Esophagus (tissue), 2 donors: ENCODE data around the gene UROS. TPM values are rescaled to one million over a fixed set of nuclear protein-coding genes. Genes with fewer than 3 reads are reported as not detected.

Source experiments
- H3K27ac ChIP-seq, 2 donors: one replicate each; pipeline ENCODE4 v1.5.1; 2013; ENCODE audit warnings: low read depth in 2 of 2, mild to moderate bottlenecking in 2 of 2, inconsistent platforms in 1 of 2, low read length in 1 of 2, moderate library complexity in 1 of 2
- H3K27me3 ChIP-seq, 2 donors: one replicate each; pipeline ENCODE4 v1.6.1; 2013; ENCODE audit warnings: low read length in 2 of 2, control low read depth in 1 of 2, mild to moderate bottlenecking in 1 of 2; ENCODE audit not compliant: insufficient read depth in 2 of 2, control insufficient read depth in 1 of 2
- H3K36me3 ChIP-seq, 2 donors: one replicate each; pipeline ENCODE4 v1.6.1; 2013; ENCODE audit warnings: low read length in 1 of 2; ENCODE audit not compliant: control insufficient read depth in 2 of 2, insufficient read depth in 2 of 2
- H3K4me1 ChIP-seq, 2 donors: one replicate each; pipeline ENCODE4 v1.6.1; 2013; ENCODE audit warnings: low read length in 1 of 2; ENCODE audit not compliant: control insufficient read depth in 2 of 2, insufficient read depth in 2 of 2
- H3K4me3 ChIP-seq, 2 donors: one replicate each; pipeline ENCODE4 v1.5.1; 2013; ENCODE audit warnings: low read length in 2 of 2, mild to moderate bottlenecking in 2 of 2, low read depth in 1 of 2, moderate library complexity in 1 of 2
- H3K9me3 ChIP-seq, 2 donors: one replicate each; pipeline ENCODE4 v1.6.1; 2013; ENCODE audit warnings: mild to moderate bottlenecking in 2 of 2, low read depth in 1 of 2, low read length in 1 of 2, moderate library complexity in 1 of 2; ENCODE audit not compliant: control insufficient read depth in 2 of 2, insufficient read depth in 1 of 2
- WGBS, 2 donors: extraction: QIAGEN DNeasy Blood & Tissue Kit; methylation state at CpG; one replicate each; pipeline ENCODE4 v1.1.7; 2013; 5-methylcytosine and 5-hydroxymethylcytosine counted together
- polyA plus RNA-seq, 2 donors: library from polyadenylated mRNA; stranded (reverse); fragments of 200-250 nt; gene quantifications; one replicate each; pipeline ENCODE4 v1.2.3, GENCODE V29; 2013
- donor health status: healthy with polysubstance abuse.
- donor health status: Bipolar disorder and iron deficiency.

The UROS gene
- polyA plus RNA-seq, 2 donors = 16.8 to 23.6 TPM

DNA sequence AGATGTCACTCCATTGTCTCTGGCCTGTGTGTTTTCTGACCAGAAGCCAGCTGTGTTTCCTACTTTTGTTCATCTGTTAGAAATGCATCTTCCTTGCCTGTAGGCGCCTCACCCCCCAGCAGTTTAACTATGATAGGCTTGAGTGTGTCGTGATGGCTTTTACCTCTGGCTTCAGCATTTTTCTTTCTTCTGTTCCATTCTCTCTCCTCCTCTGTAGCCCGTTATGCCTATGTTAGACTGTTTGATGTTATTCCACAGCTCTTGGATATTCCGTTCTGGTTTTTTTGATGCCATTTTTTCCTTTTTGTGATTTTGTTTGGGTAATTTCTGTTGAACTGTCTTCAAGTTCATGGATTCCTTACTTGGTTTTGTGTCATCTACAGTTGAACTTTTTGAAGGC is 65.3 kb downstream of the UROS start:
- no peak overlapping the region for H3K4me3 ChIP-seq
- WGBS, 2 donors = 93 to 94% methylated on average over 4 of the region's 4 CpGs
- no peaks in the 10 kb centered on the region for H3K4me1 ChIP-seq
- H3K36me3 ChIP-seq = peaks cover 0 to 19% of the 10 kb centered on the region in 2 donors
- no peak overlapping the region for H3K27ac ChIP-seq
- H3K27me3 ChIP-seq = no peaks in the 10 kb centered on the region
- H3K9me3 ChIP-seq = no peaks in the 10 kb centered on the region

DNA sequence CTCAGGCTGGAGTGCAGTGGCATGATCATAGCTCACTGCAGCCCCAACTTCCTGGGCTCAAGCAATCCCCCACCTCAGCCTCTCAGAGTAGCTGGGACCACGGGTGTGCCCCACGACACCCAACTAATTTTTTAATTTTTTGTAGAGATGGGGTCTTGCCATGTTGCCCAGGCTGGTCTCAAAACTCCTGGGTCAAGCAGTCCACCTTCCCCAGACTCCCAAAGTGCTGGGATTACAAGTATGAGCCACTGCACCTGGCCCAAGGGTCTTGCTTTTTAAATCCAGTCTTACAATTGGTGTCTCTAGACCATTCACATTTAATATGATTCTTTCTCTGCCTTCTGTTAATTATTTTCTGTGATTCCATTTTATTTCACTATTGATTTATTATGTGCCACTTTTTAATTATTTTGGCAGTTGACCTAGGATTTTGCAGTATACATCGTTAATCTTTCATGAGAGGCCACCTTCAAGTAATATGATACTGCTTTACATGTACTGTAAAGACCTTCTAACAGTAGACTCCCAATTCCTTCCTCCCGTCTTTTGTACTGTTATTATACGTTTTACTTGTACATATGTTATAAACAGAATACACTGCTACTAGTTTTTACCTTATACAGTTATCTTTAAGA is 66.1 kb downstream of the UROS start:
- Histone ChIP-seq H3K4me3 (no peak overlapping the region), H3K36me3 (peaks cover under 1 to 17% of the 10 kb centered on the region in 2 donors), H3K27ac (no peak overlapping the region), H3K9me3 (no peaks in the 10 kb centered on the region), H3K4me1 (no peaks in the 10 kb centered on the region), H3K27me3 (no peaks in the 10 kb centered on the region)
- 88 to 89% methylated on average over 5 of the region's 5 CpGs for WGBS, 2 donors

DNA sequence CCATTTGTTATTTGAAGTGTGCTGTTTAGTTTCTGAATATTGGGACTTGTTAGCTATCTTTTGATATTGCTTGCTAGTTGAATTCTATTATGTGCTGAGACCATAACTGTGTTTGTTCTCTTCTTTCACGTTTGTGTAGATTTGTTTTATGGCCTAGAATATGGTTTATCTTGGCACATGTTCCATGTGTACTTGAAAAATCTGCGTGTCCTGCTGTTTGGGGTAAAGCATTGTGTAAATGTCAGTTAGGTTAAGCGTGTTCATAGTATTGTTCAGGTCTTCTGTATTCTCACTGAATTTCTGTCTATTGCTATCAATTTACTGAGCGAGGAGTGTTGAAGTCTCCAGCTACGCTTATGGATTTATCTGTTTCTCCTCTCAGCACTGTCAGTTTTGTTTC is 66.9 kb downstream of the UROS start:
- Histone ChIP-seq H3K27me3 (no peaks in the 10 kb centered on the region), H3K27ac (no peak overlapping the region), H3K9me3 (no peaks in the 10 kb centered on the region), H3K36me3 (peaks cover 8 to 23% of the 10 kb centered on the region in 2 donors), H3K4me1 (no peaks in the 10 kb centered on the region), H3K4me3 (no peak overlapping the region)
- 72 to 79% methylated on average over 5 of the region's 5 CpGs for WGBS, 2 donors

DNA sequence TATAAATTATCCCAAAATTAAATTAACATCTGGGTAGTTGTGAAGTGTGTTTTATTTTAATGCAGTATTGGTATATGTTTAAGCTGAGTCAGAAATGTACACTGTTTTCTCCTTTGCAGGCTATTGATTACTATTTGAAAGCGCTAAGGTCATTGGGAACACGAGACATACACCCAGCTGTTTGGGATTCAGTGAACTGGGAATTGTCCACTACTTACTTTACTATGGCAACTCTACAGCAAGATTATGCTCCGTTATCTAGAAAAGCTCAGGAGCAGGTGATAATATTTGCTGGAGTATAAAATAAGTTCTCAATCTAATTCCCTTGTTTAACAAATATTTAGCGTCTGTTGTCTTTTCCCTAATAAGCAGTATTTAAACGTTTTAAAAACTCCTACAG is 75.6 kb downstream of the UROS start:
- WGBS, 2 donors = 80 to 87% methylated on average over 5 of the region's 5 CpGs
- Histone ChIP-seq H3K4me1 (no peaks in the 10 kb centered on the region), H3K36me3 (peaks cover 12 to 27% of the 10 kb centered on the region in 2 donors), H3K4me3 (no peak overlapping the region), H3K27ac (no peak overlapping the region), H3K27me3 (no peaks in the 10 kb centered on the region), H3K9me3 (no peaks in the 10 kb centered on the region)

DNA sequence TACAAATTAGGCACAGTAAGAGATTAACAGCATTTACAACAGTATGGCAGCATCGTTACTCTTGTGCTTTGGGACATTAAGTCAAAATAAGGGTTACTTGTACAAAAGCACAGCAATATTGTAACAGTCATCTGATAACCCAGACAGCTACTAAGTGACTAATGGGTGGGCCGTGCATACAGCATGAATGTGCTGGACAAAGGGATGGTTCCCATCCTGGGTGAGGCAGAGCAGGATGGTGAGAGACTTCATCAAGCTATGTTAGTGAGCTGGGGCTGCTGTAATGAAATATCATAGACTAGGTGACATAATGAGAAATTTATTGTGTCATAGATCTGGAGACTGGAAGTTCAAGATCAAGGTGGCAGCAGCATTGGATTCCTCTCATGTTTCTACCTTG is 78.1 kb downstream of the UROS start:
- Histone ChIP-seq H3K36me3 (peaks cover 10 to 24% of the 10 kb centered on the region in 2 donors), H3K27me3 (no peaks in the 10 kb centered on the region)
- WGBS, 2 donors = 94 to 100% methylated on average over 2 of the region's 2 CpGs

DNA sequence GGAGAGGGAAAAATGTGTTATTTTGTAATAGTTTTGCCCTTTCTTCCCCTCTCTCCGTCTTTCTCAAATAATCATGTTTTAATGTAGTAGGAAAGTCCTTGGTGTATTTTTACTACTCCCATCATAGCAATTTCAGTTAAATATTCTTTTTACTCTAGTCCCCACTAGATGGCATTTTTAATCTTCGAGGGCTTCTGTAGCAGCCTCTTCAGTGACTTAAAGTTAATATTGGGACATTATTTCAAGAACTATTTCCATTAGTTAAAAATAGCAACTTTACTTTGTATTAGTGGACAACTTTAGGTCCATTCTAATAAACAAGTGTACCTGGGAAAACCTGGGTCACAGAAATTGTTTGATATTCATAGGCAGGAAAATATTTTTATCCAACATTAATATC is 80.6 kb downstream of the UROS start:
- Histone ChIP-seq H3K27ac (no peak overlapping the region), H3K4me1 (no peaks in the 10 kb centered on the region), H3K4me3 (no peak overlapping the region), H3K36me3 (peaks cover 20% of the 10 kb centered on the region in 2 donors), H3K9me3 (no peaks in the 10 kb centered on the region), H3K27me3 (no peaks in the 10 kb centered on the region)
- 63 to 66% methylated on average over 2 of the region's 2 CpGs for WGBS, 2 donors

More for the DNA sequence above, 78.1 kb downstream of the UROS start:
- Histone ChIP-seq H3K4me3 (no peak overlapping the region), H3K4me1 (no peaks in the 10 kb centered on the region), H3K27ac (no peak overlapping the region), H3K9me3 (no peaks in the 10 kb centered on the region)

DNA sequence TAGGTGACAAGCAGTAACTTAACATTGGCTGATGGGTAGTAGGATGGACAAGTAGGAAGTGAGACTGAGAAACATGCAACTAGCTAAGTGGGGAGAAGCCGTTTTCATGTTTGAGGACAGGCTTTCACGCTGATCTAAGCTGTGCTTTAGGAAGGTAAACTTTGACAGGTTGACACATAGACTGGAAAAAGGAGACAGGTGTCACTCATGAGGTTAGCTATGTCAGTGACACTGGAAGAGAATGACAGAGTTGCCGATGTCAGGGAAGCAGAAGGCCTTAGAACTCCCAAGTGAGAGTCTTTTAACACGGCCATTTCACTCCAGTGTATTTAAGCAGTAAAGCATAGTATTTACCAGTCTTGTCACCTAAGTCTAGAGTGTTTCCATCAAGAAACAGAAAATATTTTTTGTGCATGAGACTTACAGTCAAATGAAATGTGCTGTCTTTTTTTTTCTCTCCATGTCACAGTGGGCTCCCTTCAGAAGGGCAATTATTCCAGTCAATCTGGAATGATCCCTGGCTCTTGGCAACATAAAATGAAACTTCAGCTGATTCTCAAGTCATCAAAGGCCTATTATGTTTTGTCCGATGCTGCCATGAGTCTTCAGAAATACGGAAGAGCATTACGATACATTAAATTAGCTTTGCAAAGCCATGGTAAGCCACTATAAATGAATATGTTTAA is 82.9 kb downstream of the UROS start:
- Histone ChIP-seq H3K27ac (no peak overlapping the region), H3K36me3 (peaks cover 24 to 26% of the 10 kb centered on the region in 2 donors), H3K27me3 (no peaks in the 10 kb centered on the region), H3K9me3 (no peaks in the 10 kb centered on the region), H3K4me1 (no peaks in the 10 kb centered on the region), H3K4me3 (no peak overlapping the region)
- WGBS, 2 donors = 91 to 92% methylated on average over 7 of the region's 7 CpGs

Other genes starting within 250 kb of the UROS start
- gene TEX36, start 140.1 kb downstream of the UROS start, polyA plus RNA-seq = not detected
- gene EDRF1, start 103.5 kb downstream of the UROS start, polyA plus RNA-seq = 10 to 100 TPM in 1 of 2 donors, 1 to 10 TPM in 1; 8.2 to 14.6 TPM
- under 1 TPM; 0.02 to 0.04 TPM for gene MMP21, start 47.4 kb downstream of the UROS start, polyA plus RNA-seq
- 10 to 100 TPM; 44.4 to 51.7 TPM for gene BCCIP, start 288 bp upstream of the UROS start, polyA plus RNA-seq
- 10 to 100 TPM; 26.1 to 30.5 TPM for gene DHX32, start 58.0 kb upstream of the UROS start, polyA plus RNA-seq
- gene FANK1, start 73.3 kb upstream of the UROS start, polyA plus RNA-seq = 1 to 10 TPM; 4.3 to 8.1 TPM